GM12892 (cell line): ENCODE data around the gene CCDC9B.

Source experiments
- POLR2AphosphoS5 ChIP-seq: IDR thresholded peaks from 2 replicates; pipeline ENCODE4 v1.6.1; 2011; ENCODE audit warnings: low read depth, low read length, control low read depth
- TAF1 ChIP-seq: IDR thresholded peaks from 2 replicates; pipeline ENCODE4 v1.6.1; 2011; ENCODE audit warnings: low read depth, mild to moderate bottlenecking, control low read depth, low read length, borderline replicate concordance

DNA sequence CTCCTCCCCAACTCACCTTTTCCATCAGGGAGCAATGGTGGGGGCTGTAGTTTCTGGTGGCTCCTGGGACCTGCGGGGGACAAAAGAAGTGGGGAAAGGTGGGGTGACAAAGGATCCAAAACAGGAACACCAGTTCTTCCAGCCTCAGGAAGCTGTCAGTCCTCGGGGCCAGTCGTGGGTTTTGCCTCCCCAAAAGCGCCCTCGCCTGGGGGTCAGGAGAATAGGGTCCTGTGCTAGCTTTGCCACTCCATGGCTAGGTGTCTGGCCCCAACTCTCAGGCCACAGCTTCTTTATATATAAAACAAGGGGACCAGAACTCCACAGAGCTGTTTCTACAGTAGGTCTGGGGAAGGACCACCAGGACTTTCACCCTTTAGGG is 4.0 kb downstream of the CCDC9B start:
- TF ChIP-seq TAF1 (no peak), POLR2AphosphoS5 (no peak)
